OCI-LY7 (cell line): ENCODE results near the gene ZNF732. TPM values are rescaled to one million over a fixed set of nuclear protein-coding genes. Genes with fewer than 3 reads are reported as not detected.

ENCODE experiments used
- BruUV-seq: library from RNA; stranded (reverse); fragments of 400-500 nt; replicated peaks from 2 replicates; lab custom pipeline; 2021; lab: Mats Ljungman, UMichigan
- CTCF ChIA-PET: fragments of 300-600 bp; sonication (Branson Sonifier 250); formaldehyde crosslinking; loops from one replicate; lab custom pipeline; 2022; ENCODE audit warnings: antibody characterized with exemption; ENCODE audit not compliant: unreplicated experiment; lab: Charles Lee
- POLR2A ChIA-PET: fragments of 300-600 bp; sonication (Branson Sonifier 250); formaldehyde crosslinking; loops from one replicate; lab custom pipeline; 2022; ENCODE audit warnings: antibody characterized with exemption; lab: Charles Lee
- DNase-seq: peaks from one replicate; pipeline ENCODE4 v3.0.0-alpha.2; 2015; ENCODE audit warnings: low spot score
- H2AFZ ChIP-seq: fragments of 200-600 bp; sonication (generic), shearing (Covaris generic); 2 replicates; pipeline ENCODE4 v1.6.1; 2014; ENCODE audit warnings: mild to moderate bottlenecking, antibody characterized with exemption, low read length, moderate library complexity
- H3K27ac ChIP-seq: fragments of 200-600 bp; sonication (generic); 2 replicates; pipeline ENCODE4 v1.5.1; 2014; ENCODE audit warnings: mixed run types, low read depth, mild to moderate bottlenecking, moderate library complexity, low read length, inconsistent platforms; ENCODE audit not compliant: poor library complexity, severe bottlenecking
- H3K36me3 ChIP-seq: fragments of 200-600 bp; sonication (generic); 2 replicates; pipeline ENCODE4 v1.6.1; 2014; ENCODE audit warnings: mild to moderate bottlenecking, antibody characterized with exemption, low read length, moderate library complexity, mixed read lengths; ENCODE audit not compliant: insufficient read depth
- H3K4me1 ChIP-seq: fragments of 200-600 bp; sonication (generic); 2 replicates; pipeline ENCODE4 v1.5.1; 2014; ENCODE audit warnings: mild to moderate bottlenecking, low read length; ENCODE audit not compliant: insufficient read depth, poor library complexity, severe bottlenecking
- H3K4me2 ChIP-seq: fragments of 200-600 bp; sonication (generic); 2 replicates; pipeline ENCODE4 v1.6.1; 2014; ENCODE audit warnings: mild to moderate bottlenecking, low read length
- H3K4me3 ChIP-seq: fragments of 200-600 bp; sonication (generic); 2 replicates; pipeline ENCODE4 v1.5.1; 2014; ENCODE audit warnings: mild to moderate bottlenecking, low read depth, low read length; ENCODE audit not compliant: poor library complexity, severe bottlenecking
- H3K79me2 ChIP-seq: fragments of 200-600 bp; sonication (generic); 2 replicates; pipeline ENCODE4 v1.6.1; 2016; ENCODE audit warnings: low read depth, mild to moderate bottlenecking, low read length, moderate library complexity, mixed read lengths; ENCODE audit not compliant: insufficient read depth
- H3K9me2 ChIP-seq: fragments of 200-600 bp; sonication (generic); 2 replicates; pipeline ENCODE4 v1.6.1; 2016; ENCODE audit warnings: mild to moderate bottlenecking, low read length, mixed read lengths; ENCODE audit not compliant: insufficient read depth
- H3K9me3 ChIP-seq: fragments of 200-600 bp; sonication (generic); 2 replicates; pipeline ENCODE4 v1.6.1; 2014; ENCODE audit warnings: mild to moderate bottlenecking, mixed run types, low read length, mixed read lengths
- H4K20me1 ChIP-seq: fragments of 200-600 bp; sonication (generic); 2 replicates; pipeline ENCODE4 v1.6.1; 2014; ENCODE audit warnings: mild to moderate bottlenecking, antibody characterized with exemption, low read length, moderate library complexity, mixed read lengths; ENCODE audit not compliant: insufficient read depth
- EZH2phosphoT487 ChIP-seq: fragments of 200-600 bp; sonication (generic); IDR thresholded peaks from 2 replicates; pipeline ENCODE4 v1.6.1; 2018; ENCODE audit warnings: low read depth, borderline replicate concordance, mild to moderate bottlenecking, mixed run types, antibody characterized with exemption, low read length, moderate library complexity, mixed read lengths
- intact Hi-C: fragments of 100-400 bp; cut with micrococcal nuclease; formaldehyde crosslinking; loops from one replicate; pipeline ENCODE4 v1.10.0; 2022; ENCODE audit not compliant: unreplicated experiment
- total RNA-seq, 2 experiments: library from RNA; depleted of rRNA in 1 of 2; stranded (reverse); fragments of >200 nt in 1 of 2; shearing (Covaris generic) in 1 of 2; gene quantifications; 2 replicates each; pipeline ENCODE4 v1.2.3, GENCODE V29; 2014 to 2022
- TF ChIP-seq, protein P1 (sequence below): fragments of 200-600 bp; sonication (generic); conservative IDR thresholded peaks from 2 replicates; pipeline ENCODE4 v1.5.1; 2014; ENCODE audit warnings: mild to moderate bottlenecking, antibody characterized with exemption, low read length, moderate library complexity, mixed read lengths

Gene ZNF732
- total RNA-seq, 2 experiments from 2014 or later: not detected

DNA sequence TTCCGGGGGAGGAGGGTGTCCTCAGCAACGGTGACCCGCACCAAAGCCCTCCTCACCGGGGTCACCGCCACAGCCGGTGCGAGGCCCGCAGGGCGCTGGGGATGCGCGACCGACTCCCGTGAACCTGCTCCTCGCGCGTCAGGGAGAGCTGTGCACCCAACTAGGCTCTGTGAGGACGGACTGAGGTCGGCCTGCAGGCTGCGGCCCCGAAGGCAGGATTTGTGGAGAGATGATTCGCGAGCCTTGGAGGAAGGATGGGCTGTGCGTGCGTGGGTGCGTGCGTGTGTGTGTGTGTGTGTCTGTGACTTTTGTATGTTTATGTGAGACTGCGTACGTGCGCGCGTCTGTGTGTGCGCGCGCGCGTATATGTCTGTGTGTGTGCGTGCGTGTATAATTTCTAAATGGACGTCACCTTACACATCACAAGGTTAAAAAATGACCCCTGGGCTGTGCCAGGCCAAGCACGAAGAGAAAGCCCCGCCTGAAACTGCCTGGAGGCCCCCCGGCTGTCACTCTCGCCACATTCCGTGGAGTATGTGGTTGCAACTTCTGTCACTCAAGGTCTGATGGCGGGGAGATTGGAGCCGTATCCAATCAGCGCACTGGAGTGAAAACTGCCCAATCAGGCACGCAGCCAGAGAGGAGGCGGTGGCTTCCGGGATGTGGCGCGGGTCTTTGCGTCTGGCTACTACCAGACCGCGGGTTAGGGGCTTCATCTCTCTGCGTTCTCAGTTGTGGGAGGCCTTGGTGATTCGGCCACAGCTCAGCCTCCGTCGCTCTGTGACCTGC, 32.1 kb upstream of the ZNF732 start, which contains the start of gene ZNF141:
ZNF141 (plus strand) TSS at position 672 of the 789 bp plus-strand sequence. CDS start 170 bp downstream, outside the sequence.
- Histone ChIP-seq H3K36me3 (peaks cover 38% of the 10 kb centered on the region), H4K20me1 (no peaks in the 10 kb centered on the region), H3K9me3 (peaks cover 23% of the 10 kb centered on the region; the same call in 1 of the 2 replicates), H3K4me2 (peak within 1 kb of the TSS; percentile 69), H3K27ac (peak within 1 kb of the TSS; percentile 28), H2AFZ (peak within 1 kb of the TSS; percentile 85), H3K4me1 (peaks cover 4% of the 10 kb centered on the region), H3K79me2 (peaks cover 42% of the 10 kb centered on the region; the same call in 1 of the 2 replicates), H3K4me3 (peak within 1 kb of the TSS; percentile 89), H3K9me2 (no peaks in the 10 kb centered on the region)
- BruUV-seq: no TSS peak
- TF ChIP-seq, protein P1, sequence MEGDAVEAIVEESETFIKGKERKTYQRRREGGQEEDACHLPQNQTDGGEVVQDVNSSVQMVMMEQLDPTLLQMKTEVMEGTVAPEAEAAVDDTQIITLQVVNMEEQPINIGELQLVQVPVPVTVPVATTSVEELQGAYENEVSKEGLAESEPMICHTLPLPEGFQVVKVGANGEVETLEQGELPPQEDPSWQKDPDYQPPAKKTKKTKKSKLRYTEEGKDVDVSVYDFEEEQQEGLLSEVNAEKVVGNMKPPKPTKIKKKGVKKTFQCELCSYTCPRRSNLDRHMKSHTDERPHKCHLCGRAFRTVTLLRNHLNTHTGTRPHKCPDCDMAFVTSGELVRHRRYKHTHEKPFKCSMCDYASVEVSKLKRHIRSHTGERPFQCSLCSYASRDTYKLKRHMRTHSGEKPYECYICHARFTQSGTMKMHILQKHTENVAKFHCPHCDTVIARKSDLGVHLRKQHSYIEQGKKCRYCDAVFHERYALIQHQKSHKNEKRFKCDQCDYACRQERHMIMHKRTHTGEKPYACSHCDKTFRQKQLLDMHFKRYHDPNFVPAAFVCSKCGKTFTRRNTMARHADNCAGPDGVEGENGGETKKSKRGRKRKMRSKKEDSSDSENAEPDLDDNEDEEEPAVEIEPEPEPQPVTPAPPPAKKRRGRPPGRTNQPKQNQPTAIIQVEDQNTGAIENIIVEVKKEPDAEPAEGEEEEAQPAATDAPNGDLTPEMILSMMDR: no peak
- no peak for TF ChIP-seq EZH2phosphoT487
- intact Hi-C loops: no loop called here
- CTCF ChIA-PET: no interaction called here
- POLR2A ChIA-PET: no interaction called here
- peak; percentile 91 for DNase-seq

DNA sequence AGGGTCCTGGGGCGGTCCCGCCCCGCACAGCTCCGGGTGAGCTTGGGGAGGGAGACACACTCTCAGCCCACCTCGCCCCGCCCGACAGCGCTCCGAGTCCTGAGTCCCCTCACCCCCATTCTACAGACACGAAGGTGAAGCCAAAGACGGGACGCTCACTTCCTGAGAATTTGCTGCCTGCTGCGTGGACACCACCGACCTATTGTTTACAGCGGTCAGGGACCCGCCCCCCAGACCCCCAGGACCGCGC, 31.5 kb upstream of the ZNF732 start:
- Histone ChIP-seq H4K20me1 (no peaks in the 10 kb centered on the region), H3K4me3 (peak overlapping the region; percentile 89), H3K9me3 (peaks cover 21% of the 10 kb centered on the region; the same call in 1 of the 2 replicates), H3K27ac (no peak overlapping the region), H3K4me1 (peaks cover 4% of the 10 kb centered on the region), H3K9me2 (no peaks in the 10 kb centered on the region), H2AFZ (peak overlapping the region; percentile 85; the same call in 1 of the 2 replicates), H3K79me2 (peaks cover 37% of the 10 kb centered on the region; the same call in 1 of the 2 replicates), H3K4me2 (peak overlapping the region; percentile 69; the same call in 1 of the 2 replicates), H3K36me3 (peaks cover 33% of the 10 kb centered on the region)
- intact Hi-C loops: no loop called here
- CTCF ChIA-PET: no interaction called here
- DNase-seq: no peak
- no peak for TF ChIP-seq EZH2phosphoT487
- POLR2A ChIA-PET: no interaction called here
- BruUV-seq: no TSS peak

DNA sequence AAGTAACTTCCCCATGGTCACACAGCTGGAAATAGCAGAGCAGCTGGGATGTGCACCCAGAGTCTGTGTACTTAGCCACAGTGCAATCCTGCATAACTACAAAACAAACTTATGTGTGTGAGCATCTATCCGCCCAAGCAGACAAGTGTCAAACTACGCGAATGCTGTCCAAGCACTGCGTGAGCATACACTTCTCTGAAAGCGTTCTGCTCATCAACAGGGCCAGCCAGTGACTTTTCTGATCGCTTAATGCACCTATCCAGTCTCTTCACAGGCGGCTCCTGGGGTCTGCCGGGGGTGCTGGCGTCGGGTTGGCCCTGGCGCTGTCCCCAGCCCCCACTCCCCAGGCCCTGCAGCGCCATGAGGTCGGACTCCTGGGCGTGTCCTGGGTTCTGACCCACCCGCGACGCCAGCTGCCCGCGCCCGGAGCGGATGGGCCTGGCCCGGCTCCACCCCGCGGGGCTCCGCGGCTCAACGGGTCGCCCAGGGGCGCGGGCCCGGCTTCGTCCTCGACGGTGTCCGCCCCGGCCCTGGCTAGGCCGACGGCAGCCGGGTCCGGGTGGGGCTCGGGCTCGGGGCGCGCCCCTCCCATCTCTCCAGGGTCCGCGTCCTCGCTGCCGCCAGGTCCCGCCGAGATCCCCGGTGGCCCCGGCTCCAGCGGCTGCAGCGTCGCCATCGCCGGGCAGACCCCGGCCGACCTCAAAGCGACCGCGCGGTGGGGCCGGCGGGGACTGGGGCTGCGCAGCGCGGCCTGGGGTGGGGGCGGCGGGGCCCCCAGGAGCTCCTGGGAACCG, 31.0 kb upstream of the ZNF732 start:
- Histone ChIP-seq H3K27ac (no peak overlapping the region), H2AFZ (no peak overlapping the region), H3K36me3 (peaks cover 28% of the 10 kb centered on the region), H3K9me2 (no peaks in the 10 kb centered on the region), H3K4me2 (no peak overlapping the region; the same call in 1 of the 2 replicates), H3K79me2 (peaks cover 32% of the 10 kb centered on the region; the same call in 1 of the 2 replicates), H4K20me1 (no peaks in the 10 kb centered on the region), H3K4me3 (no peak overlapping the region), H3K4me1 (peaks cover 4% of the 10 kb centered on the region), H3K9me3 (peaks cover 21% of the 10 kb centered on the region; the same call in 1 of the 2 replicates)
- TF ChIP-seq, protein P1: no peak
- TF ChIP-seq EZH2phosphoT487: no peak
- ChIA-PET POLR2A (no interaction called here), CTCF (no interaction called here)
- no TSS peak for BruUV-seq
- DNase-seq: no peak
- intact Hi-C loops: no loop called here
